ENCODE results near the gene ZNF385D.

Gene ZNF385D

GRCh38 chr3:21673393-21673792, 77.6 kb downstream of the ZNF385D start:
- no peak for DNase-seq (ENCODE audit: low spot score)

- DNase-seq (ENCODE audit: low spot score), result peak; percentile 69
Measured at GRCh38 chr3:21672303-21672702, 78.7 kb downstream of the ZNF385D start.

GRCh38 chr3:21670386-21670785, 80.6 kb downstream of the ZNF385D start:
- no peak for DNase-seq (ENCODE audit: low spot score)

GRCh38 chr3:21668012-21668411, 83.0 kb downstream of the ZNF385D start:
- no peak for DNase-seq (ENCODE audit: low spot score)

DNA sequence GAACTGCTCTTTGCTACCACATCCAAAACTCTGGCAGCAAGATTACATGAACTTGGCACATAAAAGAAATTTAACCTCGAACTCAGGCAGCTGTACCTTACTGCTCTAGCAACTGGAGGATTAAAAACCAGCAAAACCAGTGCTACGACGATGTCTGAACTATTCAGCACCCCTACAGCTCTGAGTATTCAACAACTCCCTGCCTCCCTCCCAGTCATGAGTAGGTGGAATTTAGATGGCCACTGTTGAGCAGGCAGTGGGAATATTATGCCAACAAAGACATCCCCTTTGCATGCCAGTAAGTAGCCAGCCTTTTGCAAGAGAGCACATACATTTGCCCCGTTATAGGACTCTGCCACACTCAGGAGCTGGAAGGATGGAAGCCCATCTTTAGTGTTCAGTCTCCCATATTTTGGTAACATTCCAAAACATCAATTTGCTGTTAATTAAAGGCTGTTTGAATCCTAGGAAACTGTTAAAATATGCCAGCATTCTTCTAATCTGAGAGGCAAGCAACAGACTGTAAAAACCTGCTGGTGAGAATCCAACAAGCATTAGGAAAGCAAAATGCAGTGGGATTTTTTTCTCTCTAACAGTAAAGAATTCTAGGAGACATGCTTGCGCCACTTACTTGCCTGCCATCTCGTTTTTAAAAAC, 85.4 kb downstream of the ZNF385D start:
- no peak for DNase-seq (ENCODE audit: low spot score)

GRCh38 chr3:21664996-21665395, 86.0 kb downstream of the ZNF385D start:
- no peak for DNase-seq (ENCODE audit: low spot score)

GRCh38 chr3:21662403-21662802, 88.6 kb downstream of the ZNF385D start:
- DNase-seq (ENCODE audit: low spot score), result no peak

- DNase-seq (ENCODE audit: low spot score), result no peak
Measured at GRCh38 chr3:21654662-21655061, 96.3 kb downstream of the ZNF385D start.

DNA sequence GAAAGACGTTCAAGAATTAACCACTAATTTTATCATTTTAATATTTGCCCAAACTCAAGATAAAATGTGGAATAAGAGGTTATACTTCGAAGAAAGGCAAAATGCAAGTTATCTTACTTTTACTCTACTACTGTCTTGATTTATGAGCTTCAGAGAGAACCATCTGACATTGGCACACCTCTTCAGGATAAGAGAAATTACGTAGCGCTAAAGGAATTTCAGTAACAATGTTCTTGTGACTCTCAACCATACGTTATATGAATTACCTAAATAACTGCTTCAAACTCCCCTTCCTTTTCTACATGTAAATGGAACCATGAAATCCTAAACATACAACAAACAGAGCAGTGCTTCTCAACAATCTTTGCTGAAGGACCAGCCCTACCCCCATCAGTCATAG, 96.8 kb downstream of the ZNF385D start:
- DNase-seq (ENCODE audit: low spot score), result no peak

- DNase-seq (ENCODE audit: low spot score), result no peak
Measured at GRCh38 chr3:21649519-21649918, 101.5 kb downstream of the ZNF385D start.

DNA sequence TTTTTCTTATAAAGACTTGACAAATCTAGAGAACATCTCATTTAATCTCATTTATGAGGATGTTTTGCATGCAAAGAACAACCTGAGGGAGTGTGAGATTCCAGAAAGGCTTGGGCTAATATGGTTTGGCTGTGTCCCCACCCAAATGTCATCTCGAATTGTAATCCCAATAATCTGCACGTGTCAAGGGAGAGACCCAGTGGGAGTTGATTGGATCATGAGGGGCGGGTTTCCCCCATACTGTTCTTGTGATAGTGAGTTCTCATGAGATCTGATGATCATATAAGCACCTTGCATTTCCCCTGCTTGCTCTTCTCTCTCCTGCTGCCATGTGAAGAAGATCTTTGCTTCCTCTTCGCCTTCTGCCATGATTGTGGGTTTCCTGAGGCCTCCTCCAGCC, 103.0 kb downstream of the ZNF385D start:
- no peak for DNase-seq (ENCODE audit: low spot score)

DNA sequence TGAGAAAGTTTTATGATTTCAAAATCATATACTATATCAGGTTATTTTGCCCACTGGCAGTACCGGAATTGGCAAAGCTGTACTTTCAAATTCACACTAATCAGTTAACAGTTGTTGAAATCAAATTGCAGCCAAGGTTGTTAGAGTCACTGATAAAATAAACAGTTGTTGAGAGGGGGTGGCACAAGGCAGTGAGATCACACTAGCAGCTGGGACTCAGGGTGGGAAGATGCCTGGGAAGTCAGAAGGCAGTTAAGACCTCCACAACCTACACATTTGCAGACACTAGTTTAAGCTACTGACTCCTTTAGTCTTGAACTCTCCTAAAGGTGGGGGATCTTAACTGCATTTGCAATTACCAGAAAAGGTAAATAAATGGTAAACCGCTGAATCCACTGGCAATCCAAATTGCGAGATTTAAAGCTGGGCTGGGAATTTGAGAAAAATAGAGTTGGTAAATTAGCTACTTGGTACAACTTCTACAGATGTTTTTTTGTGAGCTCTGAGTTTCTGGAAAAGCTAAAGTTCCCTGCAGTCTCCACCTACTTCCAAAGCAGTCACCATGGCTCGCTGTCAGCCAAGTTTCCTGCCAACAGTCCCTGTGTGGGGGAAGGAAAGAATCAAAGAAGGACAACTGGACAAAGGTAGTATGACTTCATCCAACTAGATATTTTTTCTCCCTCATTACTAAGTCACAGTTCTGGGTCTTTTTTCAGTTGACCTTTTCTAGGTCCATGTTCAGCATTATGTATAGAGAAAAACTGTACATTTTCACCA, 105.7 kb downstream of the ZNF385D start:
- peak; percentile 18 for DNase-seq (ENCODE audit: low spot score)

GRCh38 chr3:21644268-21644667, 106.7 kb downstream of the ZNF385D start:
- no peak for DNase-seq (ENCODE audit: low spot score)

DNA sequence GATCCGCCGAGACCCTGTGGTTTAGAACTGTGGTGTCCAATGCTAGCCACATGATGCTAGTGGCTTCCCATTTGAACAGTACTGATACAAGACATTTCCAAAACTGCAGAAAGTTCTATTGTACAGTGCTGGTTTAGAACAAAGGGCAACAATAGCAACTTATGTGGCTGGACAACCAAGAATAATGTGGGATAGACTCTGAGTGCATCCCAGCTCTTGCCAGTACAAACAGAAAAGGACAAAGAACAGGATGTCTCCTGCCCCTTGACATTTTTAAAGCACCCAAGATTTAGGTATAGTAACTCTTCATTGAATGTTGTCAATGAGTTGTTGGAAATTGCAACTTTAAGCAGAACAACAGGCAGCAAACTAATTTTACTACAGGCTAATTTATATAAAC, 107.3 kb downstream of the ZNF385D start:
- DNase-seq (ENCODE audit: low spot score), result no peak

DNA sequence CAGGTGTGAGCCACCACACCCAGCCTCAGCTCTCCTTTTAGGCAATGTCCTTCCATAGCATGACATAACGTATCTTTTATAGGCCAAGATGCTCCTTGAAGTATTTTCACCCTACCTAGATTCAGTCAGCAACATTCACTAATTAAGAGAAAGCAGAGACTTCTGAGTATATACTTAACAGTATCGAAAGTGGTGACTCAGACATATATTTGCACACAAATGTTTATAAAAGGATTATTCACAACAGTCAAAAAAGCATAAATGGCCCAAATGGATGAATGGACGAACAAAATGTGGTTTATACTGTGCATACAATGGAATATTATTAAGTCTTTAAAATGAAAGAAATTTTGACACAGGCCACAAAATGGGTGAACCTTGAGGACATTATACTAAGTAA, 108.6 kb downstream of the ZNF385D start:
- DNase-seq (ENCODE audit: low spot score), result no peak

GRCh38 chr3:21641959-21642358, 109.1 kb downstream of the ZNF385D start:
- DNase-seq (ENCODE audit: low spot score), result no peak

DNA sequence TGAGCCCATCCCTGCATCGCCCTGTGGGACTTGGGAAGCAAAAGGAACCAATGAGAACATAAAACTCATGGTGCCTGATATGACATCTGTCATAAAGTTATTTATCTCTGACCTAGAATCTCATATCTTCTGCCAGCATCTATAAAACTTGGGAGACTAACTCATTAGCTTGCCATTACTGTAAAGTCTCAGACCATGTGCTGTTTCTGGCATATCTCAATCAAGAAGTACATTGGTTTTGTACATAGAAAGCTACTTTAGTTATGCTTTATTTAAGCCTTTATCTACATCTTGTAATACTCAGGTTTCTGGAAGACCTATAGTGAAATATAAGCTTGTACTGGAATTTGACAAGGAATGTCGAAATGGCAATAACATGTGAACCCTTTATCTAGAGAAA, 112.5 kb downstream of the ZNF385D start:
- no peak for DNase-seq (ENCODE audit: low spot score)

DNA sequence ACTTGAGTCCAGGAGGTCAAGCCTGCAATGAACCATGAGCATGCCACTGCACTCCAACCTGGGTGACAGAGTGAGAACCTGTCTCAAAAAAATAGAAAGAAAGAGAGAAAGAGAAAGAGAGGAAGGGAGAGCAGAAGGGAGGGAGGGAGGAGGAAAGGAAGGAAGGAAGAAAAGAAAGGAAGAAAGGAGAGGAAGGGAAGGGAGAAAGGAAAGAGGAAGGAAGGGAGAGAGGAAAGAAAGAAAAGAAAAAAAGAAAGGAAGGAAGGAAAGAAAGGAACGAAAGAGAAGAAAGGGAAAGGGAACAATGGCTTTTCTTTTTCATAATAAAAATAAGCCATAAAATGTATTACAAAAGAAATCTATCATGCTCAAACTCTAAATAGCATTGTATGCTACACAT, 116.9 kb downstream of the ZNF385D start:
- no peak for DNase-seq (ENCODE audit: low spot score)

DNA sequence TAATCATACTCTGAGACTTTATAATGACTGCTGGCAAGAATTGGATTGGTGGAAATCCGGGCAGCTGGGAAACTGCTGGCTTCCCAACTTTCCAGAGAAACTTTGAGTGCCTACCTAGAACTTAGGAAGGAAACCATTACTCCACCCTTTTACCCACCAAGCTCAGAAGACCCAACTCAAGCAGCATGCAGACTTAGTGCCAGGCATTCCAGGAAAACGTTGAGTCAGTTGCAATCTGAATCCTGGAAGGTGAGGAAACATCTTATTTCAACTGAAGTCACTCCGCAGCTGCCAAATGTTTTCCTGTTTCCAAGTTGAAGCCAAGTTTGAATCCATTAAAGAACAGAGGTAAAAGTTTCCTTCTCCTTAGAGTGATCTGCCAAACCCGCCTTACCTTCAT, 126.5 kb downstream of the ZNF385D start:
- DNase-seq (ENCODE audit: low spot score), result no peak

DNA sequence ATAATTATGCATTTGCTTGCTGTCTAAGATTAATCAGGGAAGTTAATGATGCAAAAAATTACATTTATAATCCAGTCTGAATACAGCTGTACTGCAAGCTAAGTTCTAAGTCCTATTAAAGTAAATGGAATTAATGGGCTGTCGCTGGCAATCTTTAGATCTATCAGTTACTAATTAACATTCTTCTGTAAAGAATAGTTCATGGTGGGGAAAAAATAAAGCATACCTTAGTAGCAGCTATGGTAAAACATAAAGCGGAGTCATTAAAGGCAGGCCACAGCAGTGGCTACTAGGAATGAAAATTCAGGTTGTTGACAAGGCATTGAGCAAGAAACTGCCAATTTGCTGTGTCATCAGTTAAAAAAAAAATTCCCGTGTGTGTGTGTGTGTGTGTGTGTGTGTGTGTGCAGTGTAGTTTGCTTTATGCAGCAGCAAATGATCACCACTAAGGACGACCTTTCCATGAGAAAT, 129.8 kb downstream of the ZNF385D start:
- peak; percentile 16 for DNase-seq (ENCODE audit: low spot score)

DNA sequence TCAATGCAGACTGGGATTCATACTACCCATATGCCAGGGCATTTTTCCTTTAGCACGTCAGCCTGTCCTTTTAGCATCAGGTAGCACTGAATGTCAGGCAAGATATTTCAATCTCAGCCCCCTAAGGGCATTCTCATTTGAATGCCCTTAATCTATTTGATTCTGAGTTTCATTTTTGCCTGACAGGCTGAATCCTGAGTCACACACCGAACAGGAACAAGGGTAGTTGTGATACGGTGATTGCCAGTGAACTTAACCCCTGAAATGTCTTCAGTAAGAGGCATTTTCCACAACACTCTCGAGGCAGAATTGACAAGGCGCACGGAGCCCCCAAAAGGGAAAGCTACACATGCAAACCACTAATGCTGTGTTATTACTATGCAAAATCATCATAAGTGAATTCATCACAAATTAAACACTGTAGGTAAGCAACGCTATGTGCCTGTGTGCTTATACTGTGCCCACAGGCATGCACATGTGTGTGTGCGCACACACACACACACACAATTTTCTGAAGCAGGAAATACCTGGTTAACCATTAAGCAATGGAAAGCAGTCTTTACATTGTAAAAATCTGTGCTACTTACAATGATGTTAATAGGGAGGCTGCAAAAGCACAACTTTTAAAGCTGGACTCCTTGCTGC, 130.4 kb downstream of the ZNF385D start:
- DNase-seq (ENCODE audit: low spot score), result no peak

GRCh38 chr3:21618695-21619094, 132.3 kb downstream of the ZNF385D start:
- DNase-seq (ENCODE audit: low spot score), result no peak

DNA sequence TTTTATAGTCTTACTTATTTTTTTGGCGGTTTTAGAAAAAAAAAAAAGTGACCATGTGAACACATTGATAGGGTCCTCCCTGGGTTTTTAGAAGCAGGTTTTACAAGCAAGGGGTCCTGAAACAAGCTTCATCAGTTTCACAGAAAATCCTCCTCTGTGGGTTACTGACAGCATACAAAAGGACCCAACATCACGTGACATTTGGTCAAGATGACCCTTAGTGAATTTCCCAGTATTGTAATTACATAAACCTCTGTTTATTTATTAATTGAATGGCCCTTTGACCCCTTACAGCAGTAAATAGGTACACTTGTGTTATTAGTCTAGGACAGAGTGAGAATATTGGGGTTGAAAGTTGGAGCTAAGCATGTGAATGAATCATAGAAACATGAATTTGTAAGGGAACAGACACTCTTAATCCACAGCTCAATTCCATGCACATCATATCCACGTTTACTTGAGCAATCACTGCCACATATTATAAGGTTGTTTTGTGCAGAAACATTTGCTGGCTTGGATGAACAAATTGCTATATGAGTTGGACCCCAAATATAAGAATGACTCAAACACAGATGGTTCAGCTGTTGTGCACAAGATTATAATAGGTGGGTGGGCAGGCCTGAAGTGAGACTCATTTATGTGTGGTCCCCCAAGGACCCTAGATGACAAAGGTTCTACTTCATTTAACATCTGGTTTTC, 137.5 kb downstream of the ZNF385D start:
- no peak for DNase-seq (ENCODE audit: low spot score)
